GM12878 (cell line): ENCODE results near the gene ANKRD30B. TPM values are rescaled to one million over a fixed set of nuclear protein-coding genes. Genes with fewer than 3 reads are reported as not detected.
"Not testable (repeated sequence)": the region's sequence is repeated elsewhere in the genome, so short reads cannot be mapped to it uniquely, and the experiment has no call there.

ENCODE experiments used
- ATAC-seq: fragments of 200-7000 bp; cut with Tn5 transposase; 3 replicates; pipeline ENCODE4 v1.9.1; 2020; ENCODE audit warnings: mild to moderate bottlenecking, moderate library complexity
- BruUV-seq: library from RNA; stranded (reverse); fragments of 400-500 nt; replicated peaks from 2 replicates; lab custom pipeline; 2021; lab: Mats Ljungman, UMichigan
- CTCF ChIA-PET: fragments of 300-600 bp; sonication (Branson Sonifier 250); formaldehyde crosslinking; extraction: SDS; loops from one replicate; lab custom pipeline; 2021; ENCODE audit warnings: inconsistent platforms; lab: Yijun Ruan, JAX
- POLR2A ChIA-PET: fragments of 350-600 bp; formaldehyde crosslinking; extraction: SDS; loops from one replicate; lab custom pipeline; 2021; ENCODE audit warnings: inconsistent platforms; lab: Charles Lee
- RAD21 ChIA-PET: fragments of 300-600 bp; sonication (Branson Sonifier 250); formaldehyde crosslinking; loops from one replicate; lab custom pipeline; 2023; ENCODE audit warnings: antibody characterized with exemption; ENCODE audit not compliant: unreplicated experiment; lab: Charles Lee
- SMC1A ChIA-PET: fragments of 300-600 bp; sonication (Branson Sonifier 250); formaldehyde crosslinking; loops from one replicate; lab custom pipeline; 2023; ENCODE audit not compliant: unreplicated experiment, uncharacterized antibody; lab: Charles Lee
- DNase-seq: peaks from one replicate; pipeline ENCODE4 v3.0.0-alpha.2; 2011; ENCODE audit warnings: low read depth, low spot score
- FAIRE-seq: peaks from 3 replicates; lab custom pipeline; 2011; peaks lifted over from hg19 to GRCh38; lab: Jason Lieb, UNC
- H2AFZ ChIP-seq: 2 replicates; pipeline ENCODE4 v1.6.0; 2011; ENCODE audit warnings: low read depth, low read length, control low read depth; ENCODE audit not compliant: control insufficient read depth
- H3K27ac ChIP-seq: 2 replicates; pipeline ENCODE4 v1.5.1; 2011; ENCODE audit warnings: control low read depth; ENCODE audit not compliant: control insufficient read depth, insufficient read depth
- H3K27me3 ChIP-seq, 2 experiments: replicated peaks in 1 of 2; 2 replicates each; pipeline versions ENCODE4 v1.6.0 to v1.6.1; 2011; ENCODE audit warnings: low read length in 1 of 2; ENCODE audit not compliant: control insufficient read depth in 2 of 2, insufficient read depth in 2 of 2
- H3K36me3 ChIP-seq, 2 experiments: 2 replicates each; pipeline ENCODE4 v1.5.1; 2011; ENCODE audit warnings: low read length in 1 of 2; ENCODE audit not compliant: control insufficient read depth in 2 of 2, insufficient read depth in 2 of 2
- H3K4me1 ChIP-seq: 2 replicates; pipeline ENCODE4 v1.6.1; 2011; ENCODE audit warnings: mild to moderate bottlenecking, low read length, moderate library complexity, mixed read lengths; ENCODE audit not compliant: control insufficient read depth, insufficient read depth
- H3K4me2 ChIP-seq: 2 replicates; pipeline ENCODE4 v1.6.0; 2011; ENCODE audit warnings: control low read depth; ENCODE audit not compliant: control insufficient read depth, insufficient read depth
- H3K4me3 ChIP-seq: fragments of 200-600 bp; sonication (generic); 2 replicates; pipeline ENCODE4 v1.5.1; 2016
- H3K79me2 ChIP-seq: 2 replicates; pipeline ENCODE4 v1.6.0; 2011; ENCODE audit warnings: low read length; ENCODE audit not compliant: control insufficient read depth, insufficient read depth
- H3K9ac ChIP-seq: 2 replicates; pipeline ENCODE4 v1.8.0; 2011; ENCODE audit warnings: low read length, control low read depth, mixed read lengths; ENCODE audit not compliant: control insufficient read depth, insufficient read depth
- H3K9me3 ChIP-seq: replicated peaks from 3 replicates; pipeline ENCODE4 v1.5.1; 2011; ENCODE audit warnings: mild to moderate bottlenecking, low read length; ENCODE audit not compliant: control insufficient read depth, insufficient read depth
- H4K20me1 ChIP-seq: 2 replicates; pipeline ENCODE4 v1.6.0; 2011; ENCODE audit not compliant: control insufficient read depth, insufficient read depth
- ATF7 ChIP-seq: fragments of 450-650 bp; IDR thresholded peaks from 2 replicates; pipeline ENCODE4 v1.6.1; 2016; ENCODE audit warnings: low read depth, mild to moderate bottlenecking
- CHD1 ChIP-seq: IDR thresholded peaks from 2 replicates; pipeline ENCODE4 v1.6.1; 2012; ENCODE audit warnings: low read depth, low read length, improper control_type of control experiment
- CHD2 ChIP-seq: IDR thresholded peaks from 2 replicates; pipeline ENCODE4 v1.6.1; 2011; ENCODE audit warnings: low read depth, low read length, improper control_type of control experiment, borderline replicate concordance
- FOXM1 ChIP-seq: IDR thresholded peaks from 2 replicates; pipeline ENCODE4 v1.6.1; 2012; ENCODE audit warnings: low read depth, mild to moderate bottlenecking, inconsistent platforms, low read length, moderate library complexity
- KDM1A ChIP-seq: fragments of 200-600 bp; sonication (generic); IDR thresholded peaks from 2 replicates; pipeline ENCODE4 v1.6.1; 2016; ENCODE audit warnings: borderline replicate concordance
- KLF5 ChIP-seq: fragments of 450-650 bp; IDR thresholded peaks from 2 replicates; pipeline ENCODE4 v1.6.1; 2014; ENCODE audit warnings: mild to moderate bottlenecking; ENCODE audit not compliant: partially characterized antibody
- USF1 ChIP-seq: IDR thresholded peaks from 2 replicates; pipeline ENCODE4 v1.6.1; 2011; ENCODE audit warnings: borderline replicate concordance, low read depth, mild to moderate bottlenecking, moderate library complexity, mixed read lengths, low read length; ENCODE audit not compliant: insufficient read depth; ENCODE audit errors: extremely low read length
- YY1 ChIP-seq: IDR thresholded peaks from 2 replicates; pipeline ENCODE4 v1.6.1; 2011; ENCODE audit warnings: low read depth, mild to moderate bottlenecking, low read length
- WGBS: methylation state at CpG from one replicate; pipeline ENCODE4 v1.1.6; 2016; ENCODE audit warnings: low lambda C conversion rate; ENCODE audit not compliant: insufficient replicate concordance, insufficient coverage; ENCODE audit errors: missing lambda C conversion rate; 5-methylcytosine and 5-hydroxymethylcytosine counted together
- in situ Hi-C: fragments of 300-500 bp; cut with MboI; formaldehyde crosslinking; loops from 9 replicates; pipeline ENCODE4 v1.14.3; 2018; ENCODE audit warnings: mixed read lengths
- intact Hi-C: fragments of 100-400 bp; cut with micrococcal nuclease; formaldehyde crosslinking; loops from one replicate; pipeline ENCODE4 v1.14.2; 2022; ENCODE audit not compliant: unreplicated experiment
- polyA plus RNA-seq, 11 experiments: library from polyadenylated mRNA; depleted of rRNA in 4 of 11; unstranded in 6 of 11; stranded (reverse) in 5 of 11; fragments of >200 nt; fragmentation: Nextera tagmentation in 4 of 11; fragmentation: Illumina TruSeq in 1 of 11; extraction: Ambion mirVana in 4 of 11; extraction: Trizol in 1 of 11; gene quantifications; 1 replicate in 1 of 11; 2 replicates in 10 of 11; pipeline versions ENCODE4 v1.2.1 to v1.2.3, GENCODE V29; 2011 to 2016; ENCODE audit warnings: inconsistent platforms in 2 of 11, missing spikeins in 2 of 11, low read depth in 1 of 11
- total RNA-seq, 4 experiments: library from RNA; depleted of rRNA in 3 of 4; stranded (reverse); fragments of >200 nt in 3 of 4; fragmentation: Illumina TruSeq in 1 of 4; extraction: Trizol in 1 of 4; gene quantifications; 2 replicates each; pipeline versions ENCODE4 v1.2.1 to v1.2.3, GENCODE V29; 2013 to 2021

Gene ANKRD30B
- total and polyA plus RNA-seq, 10 of the 15 experiments (the other 5 are each of a cell fraction or from before 2014, with no cell fraction given), result not detected

GRCh38 chr18:14746897-14747296, 1.1 kb upstream of the ANKRD30B start:
- Histone ChIP-seq H3K9ac (no peak overlapping the region), H3K4me1 (no peaks in the 10 kb centered on the region), H3K9me3 (no peaks in the 10 kb centered on the region; the same call in 2 of the 3 replicates), H2AFZ (no peak overlapping the region), H3K79me2 (no peaks in the 10 kb centered on the region), H3K27ac (no peak overlapping the region), H3K27me3 (no peaks in the 10 kb centered on the region), H3K36me3 (no peaks in the 10 kb centered on the region), H4K20me1 (no peaks in the 10 kb centered on the region), H3K4me3 (no peak overlapping the region), H3K4me2 (no peak overlapping the region)
- RAD21 ChIA-PET, result no interaction called here
- no peak for DNase-seq
- in situ Hi-C loops (no loop called here), intact Hi-C loops (no loop called here)
- no peak for ATAC-seq
- TF ChIP-seq ATF7, result no peak
- TF ChIP-seq YY1, result no peak
- TF ChIP-seq KDM1A, result no peak
- SMC1A ChIA-PET, result no interaction called here
- WGBS, result 74% methylated on average over 17 of the region's 18 CpGs
- CTCF ChIA-PET, result no interaction called here
- BruUV-seq, result no TSS peak
- POLR2A ChIA-PET, result no interaction called here
- FAIRE-seq, result no peak

GRCh38 chr18:14748496-14748895, 524 bp downstream of the ANKRD30B start:
- intact Hi-C loops, result no loop called here
- WGBS, result 36% methylated on average over 8 of the region's 15 CpGs
- H2AFZ ChIP-seq, result no peak overlapping the region

GRCh38 chr18:14763566-14763965, 15.6 kb downstream of the ANKRD30B start:
- ATAC-seq, BruUV-seq, SMC1A ChIA-PET, H3K4me3 ChIP-seq, H3K4me2 ChIP-seq, POLR2A ChIA-PET, H3K9ac ChIP-seq, H3K27me3 ChIP-seq, RAD21 ChIA-PET, CTCF ChIA-PET, in situ Hi-C loops, H3K4me1 ChIP-seq, FAIRE-seq, H4K20me1 ChIP-seq, H3K9me3 ChIP-seq, H3K27ac ChIP-seq, DNase-seq, H3K79me2 ChIP-seq, intact Hi-C loops, H3K36me3 ChIP-seq, H2AFZ ChIP-seq: not testable (repeated sequence)
- WGBS, result 0% methylated on average over 5 of the region's 5 CpGs

More at GRCh38 chr18:14748496-14748895, 524 bp downstream of the ANKRD30B start:
- no TSS peak for BruUV-seq
- in situ Hi-C loops, result no loop called here
- SMC1A ChIA-PET, result no interaction called here
- CTCF ChIA-PET, result no interaction called here
- DNase-seq (no peak), FAIRE-seq (no peak), ATAC-seq (no peak)
- POLR2A ChIA-PET, result no interaction called here
- Histone ChIP-seq H3K4me2 (no peak overlapping the region), H4K20me1 (no peaks in the 10 kb centered on the region), H3K36me3 (no peaks in the 10 kb centered on the region), H3K79me2 (no peaks in the 10 kb centered on the region), H3K9me3 (no peaks in the 10 kb centered on the region; the same call in 2 of the 3 replicates), H3K4me3 (no peak overlapping the region), H3K27me3 (no peaks in the 10 kb centered on the region), H3K4me1 (no peaks in the 10 kb centered on the region), H3K9ac (no peak overlapping the region), H3K27ac (no peak overlapping the region)
- RAD21 ChIA-PET, result no interaction called here
- TF ChIP-seq CHD2 (no peak), USF1 (no peak), KLF5 (no peak), CHD1 (no peak), FOXM1 (no peak)
